IPS-NIHi7 (cell line): ENCODE results near the gene AAK1.
"Not testable (repeated sequence)": the region's sequence is repeated elsewhere in the genome, so short reads cannot be mapped to it uniquely, and the experiment has no call there.

Experiments used
- DNase-seq: peaks from one replicate; pipeline ENCODE4 v3.0.0; 2012; ENCODE audit warnings: mixed read lengths; ENCODE audit errors: extremely low spot score

AAK1 gene

GRCh38 chr2:69625078-69625795 is 18.3 kb downstream of the AAK1 start:
- no peak for DNase-seq

- no peak for DNase-seq
Measured at GRCh38 chr2:69624611-69625010, 18.9 kb downstream of the AAK1 start.

- DNase-seq, result no peak
Measured at GRCh38 chr2:69624131-69624530, 19.4 kb downstream of the AAK1 start.

GRCh38 chr2:69623236-69623635 is 20.3 kb downstream of the AAK1 start:
- no peak for DNase-seq

GRCh38 chr2:69622805-69623204 is 20.7 kb downstream of the AAK1 start:
- DNase-seq, result not testable (repeated sequence)

GRCh38 chr2:69622017-69622540 is 21.5 kb downstream of the AAK1 start:
- DNase-seq, result not testable (repeated sequence)

GRCh38 chr2:69621440-69621839 is 22.1 kb downstream of the AAK1 start:
- no peak for DNase-seq

- no peak for DNase-seq
Measured at GRCh38 chr2:69620870-69621269, 22.7 kb downstream of the AAK1 start.

GRCh38 chr2:69619725-69620124 is 23.8 kb downstream of the AAK1 start:
- DNase-seq, result no peak

GRCh38 chr2:69618362-69618761 is 25.2 kb downstream of the AAK1 start:
- no peak for DNase-seq

- DNase-seq, result no peak
Measured at GRCh38 chr2:69617744-69618143, 25.8 kb downstream of the AAK1 start.

GRCh38 chr2:69616755-69617154 is 26.8 kb downstream of the AAK1 start:
- DNase-seq, result no peak

- no peak for DNase-seq
Measured at GRCh38 chr2:69615969-69616368, 27.6 kb downstream of the AAK1 start.

- no peak for DNase-seq
Measured at GRCh38 chr2:69615078-69615625, 28.4 kb downstream of the AAK1 start.

- DNase-seq, result no peak
Measured at GRCh38 chr2:69612707-69613106, 30.8 kb downstream of the AAK1 start.

GRCh38 chr2:69612200-69612599 is 31.3 kb downstream of the AAK1 start:
- no peak for DNase-seq

GRCh38 chr2:69608109-69608508 is 35.4 kb downstream of the AAK1 start:
- DNase-seq, result no peak

GRCh38 chr2:69606771-69607170 is 36.8 kb downstream of the AAK1 start:
- not testable (repeated sequence) for DNase-seq

GRCh38 chr2:69605284-69605683 is 38.3 kb downstream of the AAK1 start:
- DNase-seq, result no peak

GRCh38 chr2:69604836-69605235 is 38.7 kb downstream of the AAK1 start:
- no peak for DNase-seq

- no peak for DNase-seq
Measured at GRCh38 chr2:69604026-69604678, 39.4 kb downstream of the AAK1 start.

- no peak for DNase-seq
Measured at GRCh38 chr2:69603146-69603743, 40.3 kb downstream of the AAK1 start.
